Activated CD4-positive, CD25-positive, alpha-beta regulatory T cell treated with anti-CD3 and anti-CD28 coated beads, Interleukin-2, amount 50 U/mL, for 72 hours (primary cell): ENCODE data around the gene DTNBP1.

Source experiments
- DNase-seq: peaks from one replicate; pipeline ENCODE4 v3.0.0; 2021

The DTNBP1 gene

DNA sequence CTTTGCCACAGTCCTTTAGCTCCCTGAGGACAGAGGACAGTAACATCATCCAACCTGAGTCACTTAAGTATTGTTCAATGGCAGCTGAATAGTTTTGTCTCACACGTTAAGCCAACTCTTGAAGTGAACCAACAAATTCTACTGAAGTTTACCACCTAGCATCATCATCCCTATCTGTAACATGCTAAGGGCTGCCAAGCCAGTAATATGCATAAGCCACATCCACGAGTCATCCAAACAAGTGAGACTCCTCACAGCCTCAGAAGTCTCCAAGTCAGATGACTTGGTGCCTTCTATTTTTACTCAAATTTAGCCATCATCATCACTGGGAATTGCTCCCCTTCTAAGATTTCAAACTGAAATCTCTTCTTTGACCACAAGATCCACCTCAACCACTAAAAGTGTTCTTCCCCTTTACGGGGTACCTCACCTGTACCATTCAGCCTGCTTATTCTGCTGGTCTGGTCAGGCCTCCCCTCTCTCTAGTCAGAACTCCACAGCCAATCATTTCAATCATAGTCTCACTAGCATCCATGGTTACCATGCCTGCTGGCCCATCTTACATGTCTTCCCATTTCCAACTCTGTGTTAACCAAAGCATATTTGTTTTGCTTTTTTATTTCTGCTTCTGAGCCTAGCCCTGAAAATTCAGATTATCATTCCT, 73.7 kb downstream of the DTNBP1 start:
- DNase-seq, result no peak

DNA sequence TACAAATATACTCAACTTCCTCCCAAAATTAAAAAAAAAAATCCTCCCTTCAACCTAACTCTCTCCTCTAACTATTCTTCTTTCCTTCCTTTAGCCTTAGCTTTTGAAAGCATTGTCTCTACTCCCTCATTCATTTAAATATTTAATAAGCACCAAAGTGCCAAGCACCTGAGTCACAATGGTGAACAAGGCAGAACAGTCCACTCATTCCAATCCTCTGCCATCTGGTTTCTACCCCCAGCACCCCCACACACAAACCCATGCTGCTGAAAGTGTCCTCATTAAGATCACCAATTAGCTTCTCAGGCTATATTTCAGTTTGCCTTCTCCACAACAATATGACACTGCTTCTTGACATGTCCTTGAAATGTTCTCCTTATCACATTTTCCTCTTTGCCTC, 76.3 kb downstream of the DTNBP1 start:
- no peak for DNase-seq

DNA sequence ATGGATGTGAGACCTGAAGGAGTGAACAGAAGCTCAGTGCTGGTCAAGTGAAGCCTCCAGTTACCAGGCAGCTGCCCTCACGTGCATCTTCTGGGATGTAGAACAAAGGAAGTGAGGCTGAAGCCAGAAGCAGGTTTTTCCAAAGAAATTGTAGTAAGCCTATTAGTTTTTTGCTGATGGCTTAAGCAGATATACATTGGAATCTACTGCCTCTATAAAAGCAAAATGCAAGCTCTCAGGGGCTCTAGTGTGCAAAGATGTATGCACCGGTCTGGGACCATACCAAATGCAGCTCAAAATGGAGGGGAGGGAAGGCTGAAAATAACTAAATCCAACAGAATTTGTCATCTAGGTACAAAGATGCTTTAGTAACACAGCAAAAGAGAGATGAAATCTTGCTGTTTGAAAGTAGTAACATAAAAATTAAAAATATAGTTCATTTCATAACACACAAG, 77.0 kb downstream of the DTNBP1 start:
- no peak for DNase-seq

DNA sequence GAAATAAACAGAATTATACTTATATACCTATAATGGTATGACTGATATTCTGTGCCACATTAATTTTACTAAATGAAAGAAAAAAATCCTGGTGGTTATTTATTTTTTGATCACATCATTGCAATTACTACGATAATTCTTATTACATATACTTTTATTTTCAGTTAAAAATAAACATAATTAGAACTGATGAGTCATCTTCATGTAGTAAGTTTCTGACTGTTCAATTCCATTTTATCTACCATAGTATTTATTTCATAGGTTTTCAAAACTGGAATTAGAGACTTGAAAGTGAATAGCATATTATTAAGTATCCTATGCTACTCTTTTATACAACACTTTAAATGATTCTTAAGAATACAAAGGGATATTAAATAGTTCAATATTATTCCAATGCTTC, 80.3 kb downstream of the DTNBP1 start:
- no peak for DNase-seq

DNA sequence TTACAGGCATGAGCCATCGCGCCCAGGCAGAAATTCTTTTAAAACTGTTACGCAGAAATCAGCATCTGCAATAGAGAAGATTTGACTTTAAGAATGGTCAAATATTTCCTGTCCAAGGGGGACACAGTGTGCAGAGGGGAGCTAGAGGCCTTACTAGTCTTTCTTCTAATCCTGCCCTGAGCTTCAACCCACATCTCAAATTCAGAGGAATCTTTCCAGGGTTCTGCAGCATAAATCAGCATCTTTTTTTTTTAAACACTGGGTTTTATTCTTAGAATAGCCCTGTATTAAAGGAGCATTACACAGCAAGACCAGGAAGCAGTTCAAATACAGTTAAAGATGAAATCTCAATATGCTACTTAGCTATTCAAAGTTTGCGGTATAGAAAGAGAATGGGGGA, 81.1 kb downstream of the DTNBP1 start:
- DNase-seq, result no peak

DNA sequence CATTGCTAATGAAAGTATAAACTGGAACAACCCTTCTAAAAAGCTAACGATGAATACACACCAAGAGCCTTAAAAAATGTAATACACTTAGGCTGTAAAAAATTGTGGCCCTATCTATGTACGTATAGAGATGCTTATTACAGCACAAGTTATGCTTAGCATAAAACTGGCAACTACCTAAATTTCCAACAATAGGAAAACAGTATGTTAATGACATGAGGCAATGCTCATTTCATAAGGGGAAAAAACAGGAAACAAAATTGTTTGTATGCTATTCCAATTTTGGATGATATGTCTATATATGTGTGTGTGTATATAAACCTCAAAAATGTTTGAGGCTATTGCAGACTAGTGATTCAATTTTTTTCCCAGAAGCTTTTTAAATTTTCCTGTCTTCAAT, 82.5 kb downstream of the DTNBP1 start:
- DNase-seq, result no peak

DNA sequence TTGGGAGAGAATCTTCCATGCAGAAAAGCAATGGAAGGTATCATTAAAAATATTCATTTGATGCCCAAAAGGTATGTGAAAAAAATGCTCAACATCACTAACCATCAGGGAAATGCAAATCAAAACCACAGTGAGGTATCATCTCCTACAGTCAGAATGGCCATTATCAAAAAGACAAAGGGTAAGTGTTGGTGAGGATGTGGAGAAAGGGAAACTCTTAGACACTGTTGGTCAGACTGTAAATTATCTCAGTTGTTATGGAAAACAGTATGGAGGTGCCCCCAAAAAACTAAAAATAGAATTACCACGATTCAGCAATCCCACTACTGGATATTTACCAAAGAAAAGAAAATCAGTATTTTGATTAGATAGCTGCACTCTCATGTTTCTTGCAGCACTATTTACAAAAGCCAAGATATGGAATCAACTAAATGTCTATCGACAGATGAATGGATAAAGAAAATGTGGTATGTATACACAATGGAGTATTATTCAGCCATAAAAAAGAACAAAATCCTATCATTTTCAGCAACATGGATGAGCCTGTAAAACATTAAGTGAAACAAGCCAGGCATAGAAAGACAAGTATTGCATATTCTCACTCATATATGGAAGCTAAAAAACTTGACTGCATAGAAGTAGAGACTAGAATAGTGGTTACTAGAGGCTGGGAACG, 84.0 kb downstream of the DTNBP1 start:
- DNase-seq, result no peak

DNA sequence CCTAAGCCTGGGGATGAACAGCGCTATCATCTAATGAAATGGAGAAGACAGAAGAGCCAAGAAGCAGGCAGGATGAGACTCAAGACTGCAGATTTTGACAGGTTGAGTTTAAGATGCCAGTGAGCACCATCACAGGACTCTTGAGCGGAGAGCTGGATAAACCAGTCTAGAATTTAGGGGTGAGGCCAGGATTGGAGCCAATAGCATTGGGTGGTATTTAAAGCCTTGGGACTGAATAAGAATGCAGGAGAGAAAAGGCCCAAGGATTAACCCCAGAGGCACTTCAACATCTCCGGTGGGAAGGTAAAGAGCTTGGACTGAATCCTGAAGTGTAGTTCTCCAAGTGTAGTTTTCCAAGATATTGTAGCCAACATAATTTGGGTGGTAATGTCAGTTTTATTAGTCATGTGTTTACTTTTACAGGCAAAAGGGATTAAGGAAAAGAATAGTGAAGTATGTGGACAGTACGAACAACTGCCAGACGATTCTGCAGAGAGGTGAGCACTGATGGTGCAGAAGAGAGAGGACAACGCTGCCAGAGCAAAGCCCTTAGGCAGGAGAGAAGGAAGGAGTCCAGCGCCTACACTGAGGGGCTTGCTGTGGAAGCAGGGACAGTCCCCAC, 85.2 kb downstream of the DTNBP1 start:
- DNase-seq, result no peak

DNA sequence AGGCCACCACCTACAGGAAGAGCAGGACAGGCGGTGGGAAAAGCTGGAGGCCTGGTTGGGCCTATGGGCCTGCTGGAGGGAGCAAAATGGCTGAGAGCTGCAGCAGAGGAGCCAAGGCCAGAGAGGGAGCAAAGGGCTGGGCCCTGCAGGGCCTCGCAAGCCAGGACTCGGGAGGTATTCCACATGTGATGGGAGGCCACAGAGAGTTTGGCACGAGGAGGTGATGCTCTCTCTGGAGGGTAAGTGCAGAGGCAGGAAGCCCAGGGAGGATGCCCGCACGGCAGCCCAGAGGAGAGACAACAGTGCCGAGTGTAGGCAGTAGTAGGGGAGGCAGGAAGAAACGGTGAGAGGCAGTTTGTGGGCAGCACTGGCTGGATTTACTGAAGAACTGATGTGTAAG, 85.7 kb downstream of the DTNBP1 start:
- no peak for DNase-seq

DNA sequence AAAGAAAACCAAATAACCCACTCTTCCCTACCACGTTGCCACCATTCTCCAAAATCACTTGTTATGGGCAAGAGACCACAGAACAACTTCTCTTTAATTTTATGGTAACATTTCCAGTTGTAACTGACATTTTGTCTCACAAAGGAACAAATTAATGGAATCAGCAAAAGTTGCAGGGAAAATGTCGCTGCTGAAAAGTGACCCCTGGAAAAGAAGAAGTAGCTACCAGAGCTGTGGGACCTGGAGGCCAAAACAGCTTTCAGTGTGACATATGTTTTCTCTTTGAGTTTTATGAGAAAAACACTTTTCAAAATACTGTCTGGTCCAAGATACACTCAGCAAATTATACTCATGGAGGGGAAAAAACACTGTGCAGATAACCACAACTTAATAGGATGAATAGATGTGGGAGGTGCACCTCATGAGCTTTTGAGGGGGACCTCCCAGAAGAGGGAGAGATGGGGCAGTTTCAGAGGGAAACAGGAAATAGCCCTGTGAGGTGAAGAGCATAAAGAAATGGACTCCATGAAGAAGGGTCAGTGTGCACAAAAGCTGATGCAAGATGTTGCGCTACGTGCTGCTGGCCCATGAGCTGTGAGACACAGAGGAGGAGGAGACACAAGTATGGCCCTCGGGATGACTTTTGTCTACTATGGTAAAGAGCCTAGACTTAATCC, 87.3 kb downstream of the DTNBP1 start:
- DNase-seq, result no peak

DNA sequence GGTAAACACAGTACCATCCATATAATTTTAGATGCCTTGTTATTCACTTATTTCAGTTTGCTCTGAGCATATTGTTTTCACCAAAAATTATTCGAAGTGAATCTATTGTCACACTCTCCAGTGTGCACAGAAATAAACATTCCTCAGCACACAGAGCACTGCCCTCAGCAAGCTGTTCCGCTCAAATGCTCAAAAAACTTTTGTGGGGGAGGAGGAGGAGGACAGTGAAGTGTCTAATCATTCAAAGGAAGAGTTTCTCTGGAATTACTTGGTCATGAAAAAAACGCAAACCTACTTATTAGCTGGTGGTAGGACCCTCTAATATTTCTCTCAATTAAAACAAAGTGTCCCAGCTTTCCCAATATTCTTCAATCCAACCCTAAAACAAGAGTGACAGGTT, 88.3 kb downstream of the DTNBP1 start:
- DNase-seq, result no peak

DNA sequence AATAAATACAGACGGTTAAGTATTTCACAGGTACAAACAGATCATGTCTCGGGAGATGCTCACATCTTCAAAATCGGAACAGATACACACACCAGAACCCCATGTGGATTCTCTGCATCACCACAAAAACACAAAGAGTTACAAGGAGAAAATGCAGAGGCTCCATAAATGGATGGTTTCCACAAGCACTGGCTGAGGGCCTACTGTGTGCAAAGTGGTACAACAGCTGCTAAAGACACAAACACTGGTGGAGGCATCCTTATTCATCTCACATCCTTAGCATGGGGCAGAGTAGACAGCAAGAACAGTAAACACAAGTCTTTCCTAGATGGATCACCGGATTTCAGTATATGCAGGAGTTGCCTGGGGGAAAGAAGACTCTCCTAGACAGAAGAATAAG, 88.8 kb downstream of the DTNBP1 start:
- no peak for DNase-seq

DNA sequence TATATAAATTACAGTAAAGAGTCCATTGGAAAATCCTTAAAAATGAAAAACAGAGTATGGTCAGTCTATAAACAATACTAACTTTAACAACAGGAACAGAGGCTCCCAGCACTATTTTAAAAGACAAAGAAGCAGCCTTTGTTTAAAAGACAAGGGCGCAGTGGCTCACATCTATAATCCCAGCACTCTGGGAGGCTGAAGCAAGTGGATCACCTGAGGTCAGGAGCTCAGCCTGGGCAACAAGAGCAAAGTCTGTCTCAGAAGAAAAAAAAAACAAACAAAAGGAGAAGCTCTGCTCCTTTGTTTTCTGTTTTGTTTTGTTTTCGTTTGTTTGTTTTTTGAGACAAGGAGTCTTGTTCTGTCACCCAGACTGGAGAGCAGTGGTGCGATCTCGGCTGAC, 89.4 kb downstream of the DTNBP1 start:
- no peak for DNase-seq

DNA sequence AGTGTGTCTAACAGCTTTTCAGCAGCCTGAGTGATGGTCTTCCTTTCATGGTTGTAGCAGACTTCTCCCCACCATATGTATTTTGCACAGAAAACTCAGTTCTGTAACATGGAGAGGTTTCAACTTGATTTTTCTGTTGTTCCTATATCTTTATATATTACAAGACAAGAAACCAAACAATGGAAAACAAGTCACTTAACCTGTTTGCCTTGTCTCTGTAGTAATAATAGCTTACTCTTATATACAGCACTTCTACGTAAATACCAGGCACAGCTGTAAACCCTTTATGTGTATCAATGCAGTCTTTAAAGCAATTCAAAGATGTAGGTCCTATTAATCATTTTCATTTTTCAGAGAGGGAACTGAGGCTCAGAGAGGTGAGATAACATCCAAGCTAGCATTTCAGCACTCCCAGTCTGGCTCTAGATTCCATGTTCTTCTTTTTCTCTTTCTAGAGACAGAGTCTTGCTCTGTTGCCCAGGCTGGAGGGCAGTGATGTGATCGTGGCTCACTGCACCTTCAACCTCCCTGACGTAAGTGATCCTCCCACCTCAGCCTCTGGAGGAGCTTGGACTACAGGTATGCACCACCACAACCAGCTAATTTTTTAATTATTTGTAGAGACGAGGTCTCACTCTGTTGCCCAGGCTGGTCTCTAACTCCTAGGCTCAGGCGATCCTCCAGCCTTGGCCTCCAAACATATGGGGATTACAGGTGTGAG, 90.4 kb downstream of the DTNBP1 start:
- no peak for DNase-seq

DNA sequence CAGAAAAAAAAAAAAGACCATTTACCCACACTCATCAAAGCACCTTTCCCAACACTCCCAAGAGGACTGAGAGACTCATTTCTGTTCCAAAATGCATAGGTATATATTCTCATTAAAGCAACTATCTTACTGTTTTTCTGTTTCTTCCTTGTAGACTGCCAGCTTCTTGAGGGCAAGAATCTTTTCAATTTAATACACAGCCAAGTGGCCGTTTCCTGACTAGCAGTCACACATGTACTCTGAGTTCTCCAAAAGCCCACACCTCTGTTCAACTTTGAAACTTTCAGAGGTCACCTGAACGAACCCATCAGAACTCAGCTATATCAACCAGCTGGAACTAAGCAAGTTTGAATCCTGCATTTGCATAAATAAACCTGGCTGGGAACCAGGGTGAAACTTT, 92.7 kb downstream of the DTNBP1 start:
- DNase-seq, result no peak

DNA sequence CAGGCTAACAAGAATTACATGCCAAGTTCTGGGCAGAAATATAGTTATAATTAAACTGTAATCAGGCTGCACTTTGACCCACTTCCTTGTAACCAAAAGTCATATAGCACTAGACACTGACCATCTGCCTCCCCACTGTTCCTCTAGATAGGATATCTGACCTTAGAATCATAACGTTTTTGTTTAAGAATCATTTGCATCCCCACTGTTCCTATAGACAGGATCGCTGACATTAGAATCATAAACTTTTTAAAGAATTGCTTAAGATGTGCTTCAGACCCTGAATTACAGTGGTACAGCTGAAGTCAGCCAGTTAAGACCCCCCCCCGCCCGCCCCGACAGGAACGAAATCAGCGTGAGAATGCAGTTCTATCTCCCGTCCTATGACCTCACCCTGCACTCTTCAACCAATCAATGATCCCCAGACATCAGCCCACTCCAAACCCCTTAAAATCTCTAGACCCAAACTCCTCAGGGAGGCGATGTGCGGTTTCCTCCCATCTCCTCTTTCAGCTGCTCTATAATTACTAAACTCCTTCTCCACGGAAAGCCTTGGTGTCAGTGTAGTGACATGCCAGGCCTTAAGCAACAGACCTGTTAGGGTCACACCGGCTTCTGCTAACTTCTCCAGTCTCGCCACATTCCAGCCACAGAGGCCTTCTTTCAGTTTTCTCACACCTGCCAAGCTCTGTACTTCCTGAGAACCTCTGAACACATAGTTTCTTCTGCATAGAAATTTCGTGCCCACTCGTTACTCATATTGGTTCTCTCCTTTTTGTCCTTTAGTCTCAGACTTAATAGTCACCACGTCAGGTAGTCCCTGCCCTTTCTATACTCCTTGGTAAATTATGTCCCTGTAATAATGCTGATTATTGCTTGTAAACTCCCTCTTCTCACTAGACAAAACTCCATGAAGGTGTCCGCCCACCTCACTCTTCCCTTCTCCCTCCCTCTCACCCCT, 93.5 kb downstream of the DTNBP1 start:
- no peak for DNase-seq

DNA sequence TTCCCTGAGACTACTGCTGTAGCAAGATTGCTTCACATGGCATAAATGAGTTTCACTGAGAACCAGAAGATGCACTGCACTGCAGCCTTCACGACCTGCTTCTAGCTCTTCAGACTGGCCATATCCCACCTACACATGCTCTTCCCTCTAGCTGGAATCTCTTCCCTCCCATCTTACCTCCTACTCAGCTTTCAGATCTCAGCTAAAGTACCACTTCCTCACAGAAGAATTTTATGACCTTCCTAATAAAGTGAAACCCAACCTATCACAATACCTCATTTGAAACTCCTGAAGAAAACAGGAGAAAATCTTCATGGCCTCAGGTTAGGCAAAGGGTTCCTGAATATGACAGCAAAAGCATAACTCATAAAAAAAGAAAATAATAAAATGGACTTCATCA, 99.9 kb downstream of the DTNBP1 start:
- DNase-seq, result no peak

DNA sequence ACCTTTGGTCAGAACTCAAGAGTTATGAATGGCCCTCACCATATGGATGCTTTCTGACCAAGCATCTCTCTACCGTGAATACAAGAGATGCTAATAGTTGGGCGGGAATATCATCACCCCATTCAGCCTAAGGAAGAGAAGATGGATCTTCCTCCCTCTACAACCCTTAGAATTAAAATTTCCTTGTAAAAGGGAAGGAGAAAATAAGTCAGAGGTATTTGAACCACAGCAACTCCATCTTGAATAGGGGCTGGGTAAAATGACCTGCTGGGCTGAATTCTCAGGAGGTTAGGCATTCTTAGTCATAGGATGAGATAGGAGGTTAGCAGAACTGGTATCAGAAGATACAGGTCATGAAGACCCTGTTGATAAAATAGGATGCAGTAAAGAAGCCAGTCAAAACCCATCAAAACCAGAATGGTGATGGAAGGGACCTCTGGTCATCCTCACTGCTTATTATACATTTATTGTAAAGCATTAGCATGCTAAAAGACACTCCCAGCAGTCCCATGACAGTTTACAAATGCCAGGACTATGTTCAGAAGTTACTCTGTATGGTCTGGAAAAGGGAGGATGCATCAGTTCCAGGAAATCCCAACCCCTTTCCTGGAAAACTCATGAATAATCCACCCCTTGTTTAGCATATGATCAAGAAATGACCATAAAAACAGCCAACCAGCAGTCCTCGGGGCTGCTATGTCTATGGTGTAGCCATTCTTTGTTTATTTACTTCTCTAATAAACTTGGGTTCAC, 101.2 kb downstream of the DTNBP1 start:
- DNase-seq, result no peak

DNA sequence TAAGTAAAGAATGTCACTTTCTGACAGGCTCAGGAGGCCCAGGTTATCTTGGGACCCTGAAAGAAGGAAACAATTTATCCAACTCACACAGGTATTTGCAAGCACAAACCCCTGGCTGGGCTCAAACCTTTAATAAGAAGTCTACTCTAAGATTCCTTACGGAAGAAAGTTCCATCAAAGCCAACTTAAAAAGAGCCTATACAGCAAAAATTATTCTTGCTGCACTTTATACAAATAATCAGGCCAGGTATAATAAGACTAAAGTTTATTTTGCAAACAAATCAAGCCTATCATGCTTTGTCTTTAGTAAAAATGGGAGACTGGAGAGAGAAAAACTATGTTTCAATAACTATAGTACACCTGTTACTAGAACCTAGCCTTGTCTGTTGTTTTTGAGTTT, 102.1 kb downstream of the DTNBP1 start:
- DNase-seq, result no peak

DNA sequence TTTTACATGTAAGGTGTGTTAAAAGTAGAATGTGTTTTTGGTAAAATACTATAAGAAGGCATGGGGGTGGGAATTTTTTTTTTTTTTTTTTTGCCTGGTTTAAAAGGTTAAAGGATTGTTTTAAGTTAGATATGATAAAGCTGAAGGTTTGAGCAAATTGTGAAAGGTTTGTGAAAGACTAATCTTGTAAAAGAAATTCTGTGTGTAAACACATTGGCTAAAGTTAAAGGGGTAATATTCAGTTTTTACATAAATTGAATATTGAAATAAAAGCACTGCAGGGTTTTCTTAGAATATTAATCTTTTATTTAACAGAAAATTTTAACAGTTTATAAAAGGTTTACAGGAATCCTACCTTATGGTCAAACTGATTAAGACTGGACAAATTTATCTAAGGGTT, 105.7 kb downstream of the DTNBP1 start:
- no peak for DNase-seq

DNA sequence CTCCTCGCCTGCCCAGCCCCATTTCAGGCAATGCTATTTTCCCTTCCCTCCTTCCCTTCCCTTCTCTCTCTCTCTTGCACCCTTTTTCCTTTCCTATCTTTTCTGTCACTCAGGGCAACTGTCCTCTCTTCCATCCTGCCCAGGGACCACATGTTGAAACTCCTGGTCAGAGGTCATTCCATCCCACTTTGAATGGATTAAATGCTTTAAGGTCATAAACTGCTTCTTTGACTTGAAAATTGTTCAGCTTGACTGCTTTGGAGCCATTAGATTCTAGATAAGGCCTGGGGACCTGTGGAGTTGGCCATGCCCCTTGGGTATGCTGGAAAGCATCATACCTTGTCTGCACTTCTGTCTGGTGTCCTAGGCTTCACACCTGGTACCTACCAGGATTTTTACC, 106.1 kb downstream of the DTNBP1 start:
- DNase-seq, result no peak
